ENCODE measurements around the gene TMEM69. TPM values are rescaled to one million over a fixed set of nuclear protein-coding genes. Genes with fewer than 3 reads are reported as not detected.

The TMEM69 gene
- total and polyA plus RNA-seq, 2 of the 13 experiments (the other 11 are each of a cell fraction or from before 2014, with no cell fraction given): 25.4 to 135 TPM

- TF ChIP-seq, protein P1, sequence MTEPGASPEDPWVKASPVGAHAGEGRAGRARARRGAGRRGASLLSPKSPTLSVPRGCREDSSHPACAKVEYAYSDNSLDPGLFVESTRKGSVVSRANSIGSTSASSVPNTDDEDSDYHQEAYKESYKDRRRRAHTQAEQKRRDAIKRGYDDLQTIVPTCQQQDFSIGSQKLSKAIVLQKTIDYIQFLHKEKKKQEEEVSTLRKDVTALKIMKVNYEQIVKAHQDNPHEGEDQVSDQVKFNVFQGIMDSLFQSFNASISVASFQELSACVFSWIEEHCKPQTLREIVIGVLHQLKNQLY (CRISPR knock-in tag; IDR thresholded peaks at IDR 0.05): 0 out of 2 replicates have a peak, but pooled peaks have one; percentile 10
- peak; percentile 77; the same call in 1 of the 2 replicates for TF ChIP-seq KDM2A (CRISPR knock-in tag; IDR thresholded peaks at IDR 0.05; ENCODE audit: borderline replicate concordance, low read depth)
- 0 out of 2 replicates have a peak, but pooled peaks have one; percentile 8 for TF ChIP-seq ZNF557 (CRISPR knock-in tag; IDR thresholded peaks at IDR 0.05)
- no peak for TF ChIP-seq RNF2 (conservative IDR thresholded peaks at IDR 0.05; ENCODE audit: low read depth)
- TF ChIP-seq ZFP41 (CRISPR knock-in tag; IDR thresholded peaks at IDR 0.05; ENCODE audit: borderline replicate concordance): no peak
- peak; percentile 75 for TF ChIP-seq ZNF205 (CRISPR knock-in tag; IDR thresholded peaks at IDR 0.05)
- TF ChIP-seq POLR2A (IDR thresholded peaks at IDR 0.05; ENCODE audit: insufficient read depth in 1 of 2, low read depth in 2 of 2, low read length in 2 of 2): peak; percentile 65 to 81
- TF ChIP-seq ZNF329 (CRISPR knock-in tag; IDR thresholded peaks at IDR 0.05; ENCODE audit: low read depth): no peak
- 0 out of 2 replicates have a peak, but pooled peaks have one; percentile 39 for TF ChIP-seq NKX3-1 (CRISPR knock-in tag; IDR thresholded peaks at IDR 0.05)
- 0 out of 2 replicates have a peak, but pooled peaks have one; percentile 14 for TF ChIP-seq NFYB (CRISPR knock-in tag; IDR thresholded peaks at IDR 0.05)
- no peak for TF ChIP-seq PAX8 (CRISPR knock-in tag; IDR thresholded peaks at IDR 0.05; ENCODE audit: borderline replicate concordance)
- peak; percentile 41 for TF ChIP-seq FOSL2 (CRISPR knock-in tag; IDR thresholded peaks at IDR 0.05)
- 0 out of 2 replicates have a peak, but pooled peaks have one; percentile 33 for TF ChIP-seq WIZ (CRISPR knock-in tag; IDR thresholded peaks at IDR 0.05)
- TF ChIP-seq ZNF30 (CRISPR knock-in tag; IDR thresholded peaks at IDR 0.05): no peak
- TF ChIP-seq ZGPAT (CRISPR knock-in tag; IDR thresholded peaks at IDR 0.05): peak; percentile 33; the same call in 1 of the 2 replicates
- TF ChIP-seq TCF7 (IDR thresholded peaks at IDR 0.05; ENCODE audit: low read depth): no peak
- TF ChIP-seq ZNF501 (CRISPR knock-in tag; IDR thresholded peaks at IDR 0.05): peak; percentile 73
- TF ChIP-seq BRCA1 (CRISPR knock-in tag; IDR thresholded peaks at IDR 0.05): peak; percentile 76
- 0 out of 2 replicates have a peak, but pooled peaks have one; percentile 42 for TF ChIP-seq ZNF598 (CRISPR knock-in tag; IDR thresholded peaks at IDR 0.05; ENCODE audit: borderline replicate concordance)
- no peak for TF ChIP-seq BATF2 (CRISPR knock-in tag; IDR thresholded peaks at IDR 0.05)
- no peak for TF ChIP-seq EED (CRISPR knock-in tag; IDR thresholded peaks at IDR 0.05)
- TF ChIP-seq ATF1 (CRISPR knock-in tag; IDR thresholded peaks at IDR 0.05): peak; percentile 74
- TF ChIP-seq SP1 (IDR thresholded peaks at IDR 0.05): no peak
- TF ChIP-seq SP1 (CRISPR knock-in tag; IDR thresholded peaks at IDR 0.05): peak; percentile 41; the same call in 1 of the 2 replicates
- TF ChIP-seq NR1H2 (CRISPR knock-in tag; IDR thresholded peaks at IDR 0.05; ENCODE audit: borderline replicate concordance, low read depth): no peak
- peak; percentile 39 for TF ChIP-seq RXRB (CRISPR knock-in tag; IDR thresholded peaks at IDR 0.05; ENCODE audit: borderline replicate concordance)
- peak; percentile 94 for TF ChIP-seq GABPB1 (CRISPR knock-in tag; IDR thresholded peaks at IDR 0.05)
- no peak for TF ChIP-seq PCBP2 (optimal IDR thresholded peaks at IDR 0.05; ENCODE audit: low read depth, low read length, poor library complexity, severe bottlenecking)
- TF ChIP-seq ZNF124 (CRISPR knock-in tag; IDR thresholded peaks at IDR 0.05): peak; percentile 83; the same call in 1 of the 2 replicates
- TF ChIP-seq SNAPC2 (CRISPR knock-in tag; IDR thresholded peaks at IDR 0.05): peak; percentile 71; the same call in 1 of the 2 replicates
- peak; percentile 61; the same call in 1 of the 2 replicates for TF ChIP-seq NR2F2 (IDR thresholded peaks at IDR 0.05; ENCODE audit: borderline replicate concordance, low read depth)
These were observed at the start of gene TMEM69 (continued) for GRCh38 chr1:45687754-45688740.

Data from HepG2 (cell line).